Calu3 (cell line): ENCODE results near the gene CHID1. TPM values are rescaled to one million over a fixed set of nuclear protein-coding genes. Genes with fewer than 3 reads are reported as not detected.

Source experiments
- BruUV-seq: library from RNA; stranded (reverse); fragments of 400-500 nt; replicated peaks from 2 replicates; lab custom pipeline; 2021; lab: Mats Ljungman, UMichigan
- CTCF ChIA-PET: fragments of 300-600 bp; sonication (Branson Sonifier 250); formaldehyde crosslinking; loops from one replicate; lab custom pipeline; 2022; ENCODE audit warnings: antibody characterized with exemption; lab: Charles Lee
- DNase-seq: peaks from one replicate; pipeline ENCODE4 v3.0.0; 2022
- H3K27ac Mint-ChIP-seq: one replicate; pipeline ENCODE4 v1.8.0; 2022; ENCODE audit warnings: mixed read lengths; ENCODE audit not compliant: unreplicated experiment
- H3K27me3 Mint-ChIP-seq: one replicate; pipeline ENCODE4 v1.8.0; 2022; ENCODE audit warnings: mixed read lengths; ENCODE audit not compliant: unreplicated experiment
- H3K36me3 Mint-ChIP-seq: one replicate; pipeline ENCODE4 v1.8.0; 2022; ENCODE audit warnings: mild to moderate bottlenecking, moderate library complexity, mixed read lengths; ENCODE audit not compliant: insufficient read depth, unreplicated experiment
- H3K4me1 Mint-ChIP-seq: one replicate; pipeline ENCODE4 v1.8.0; 2022; ENCODE audit warnings: mild to moderate bottlenecking, low read depth, mixed read lengths; ENCODE audit not compliant: unreplicated experiment
- H3K4me3 Mint-ChIP-seq: one replicate; pipeline ENCODE4 v1.8.0; 2022; ENCODE audit warnings: mild to moderate bottlenecking, low read depth, moderate library complexity, mixed read lengths; ENCODE audit not compliant: unreplicated experiment
- H3K9me3 Mint-ChIP-seq: one replicate; pipeline ENCODE4 v1.8.0; 2022; ENCODE audit warnings: low read depth, mixed read lengths; ENCODE audit not compliant: unreplicated experiment
- intact Hi-C: fragments of 100-400 bp; cut with micrococcal nuclease; formaldehyde crosslinking; loops from one replicate; pipeline ENCODE4 v1.10.0; 2022; ENCODE audit not compliant: unreplicated experiment
- total RNA-seq: library from RNA; stranded (reverse); gene quantifications from 2 replicates; pipeline ENCODE4 v1.2.3, GENCODE V29; 2022
- TF ChIP-seq, protein P1 (sequence below): fragments of 200-600 bp; IDR thresholded peaks from one replicate; pipeline ENCODE4 v1.8.0; 2022; ENCODE audit warnings: antibody characterized with exemption; ENCODE audit not compliant: unreplicated experiment

The CHID1 gene
- total RNA-seq, 1 experiment from 2014 or later = 134 TPM

- H3K4me1 Mint-ChIP-seq = no peaks in the 10 kb centered on the region
- intact Hi-C loops = no loop called here
- H3K9me3 Mint-ChIP-seq = no peaks in the 10 kb centered on the region
- CTCF ChIA-PET = no interaction called here
- H3K27me3 Mint-ChIP-seq = no peaks in the 10 kb centered on the region
- no TSS peak for BruUV-seq
- DNase-seq = no peak
- H3K27ac Mint-ChIP-seq = no peak overlapping the region
- H3K36me3 Mint-ChIP-seq = peaks cover 27% of the 10 kb centered on the region
- no peak overlapping the region for H3K4me3 Mint-ChIP-seq
- TF ChIP-seq, protein P1, sequence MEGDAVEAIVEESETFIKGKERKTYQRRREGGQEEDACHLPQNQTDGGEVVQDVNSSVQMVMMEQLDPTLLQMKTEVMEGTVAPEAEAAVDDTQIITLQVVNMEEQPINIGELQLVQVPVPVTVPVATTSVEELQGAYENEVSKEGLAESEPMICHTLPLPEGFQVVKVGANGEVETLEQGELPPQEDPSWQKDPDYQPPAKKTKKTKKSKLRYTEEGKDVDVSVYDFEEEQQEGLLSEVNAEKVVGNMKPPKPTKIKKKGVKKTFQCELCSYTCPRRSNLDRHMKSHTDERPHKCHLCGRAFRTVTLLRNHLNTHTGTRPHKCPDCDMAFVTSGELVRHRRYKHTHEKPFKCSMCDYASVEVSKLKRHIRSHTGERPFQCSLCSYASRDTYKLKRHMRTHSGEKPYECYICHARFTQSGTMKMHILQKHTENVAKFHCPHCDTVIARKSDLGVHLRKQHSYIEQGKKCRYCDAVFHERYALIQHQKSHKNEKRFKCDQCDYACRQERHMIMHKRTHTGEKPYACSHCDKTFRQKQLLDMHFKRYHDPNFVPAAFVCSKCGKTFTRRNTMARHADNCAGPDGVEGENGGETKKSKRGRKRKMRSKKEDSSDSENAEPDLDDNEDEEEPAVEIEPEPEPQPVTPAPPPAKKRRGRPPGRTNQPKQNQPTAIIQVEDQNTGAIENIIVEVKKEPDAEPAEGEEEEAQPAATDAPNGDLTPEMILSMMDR = no peak
These were observed 15.1 kb downstream of the CHID1 start for GRCh38 chr11:895331-896110.

DNA sequence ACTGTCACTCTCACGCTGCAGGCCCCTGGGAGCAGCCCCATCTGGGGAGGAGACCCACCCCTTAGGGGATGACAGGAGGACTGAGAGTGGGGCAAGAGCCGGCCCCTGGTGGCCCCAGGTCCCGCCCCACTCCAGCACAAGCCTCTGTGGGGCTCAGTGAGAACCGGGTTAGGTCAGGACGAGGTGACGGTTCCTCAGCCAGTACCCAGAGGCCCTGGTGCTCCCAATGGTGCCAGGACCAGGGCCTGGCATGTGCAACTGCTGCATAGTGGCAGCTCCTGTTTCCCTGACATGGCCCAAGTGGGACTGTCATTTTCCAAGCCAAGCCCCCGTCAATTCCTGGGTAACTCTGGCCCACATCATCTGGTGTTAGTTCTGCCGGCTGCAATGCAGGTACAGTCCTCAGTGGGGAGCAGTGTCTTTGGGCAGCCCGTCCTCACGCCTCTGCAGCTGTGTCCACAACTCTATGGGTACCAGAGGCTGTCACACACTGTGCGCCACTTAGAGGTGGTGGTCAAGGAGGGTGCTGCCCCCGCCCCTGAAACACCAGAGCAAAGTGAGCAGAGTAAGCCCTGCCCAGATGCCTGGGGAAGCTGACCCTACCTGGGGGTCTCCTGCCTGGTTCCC lies 15.9 kb downstream of the CHID1 start:
- CTCF ChIA-PET = no interaction called here
- intact Hi-C loops = no loop called here
- no peak overlapping the region for H3K27ac Mint-ChIP-seq
- H3K36me3 Mint-ChIP-seq = peaks cover 23% of the 10 kb centered on the region
- no peak overlapping the region for H3K4me3 Mint-ChIP-seq
- TF ChIP-seq, protein P1 = no peak
- no peak for DNase-seq
- no peaks in the 10 kb centered on the region for H3K9me3 Mint-ChIP-seq
- no peaks in the 10 kb centered on the region for H3K27me3 Mint-ChIP-seq
- BruUV-seq = no TSS peak
- no peaks in the 10 kb centered on the region for H3K4me1 Mint-ChIP-seq

DNA sequence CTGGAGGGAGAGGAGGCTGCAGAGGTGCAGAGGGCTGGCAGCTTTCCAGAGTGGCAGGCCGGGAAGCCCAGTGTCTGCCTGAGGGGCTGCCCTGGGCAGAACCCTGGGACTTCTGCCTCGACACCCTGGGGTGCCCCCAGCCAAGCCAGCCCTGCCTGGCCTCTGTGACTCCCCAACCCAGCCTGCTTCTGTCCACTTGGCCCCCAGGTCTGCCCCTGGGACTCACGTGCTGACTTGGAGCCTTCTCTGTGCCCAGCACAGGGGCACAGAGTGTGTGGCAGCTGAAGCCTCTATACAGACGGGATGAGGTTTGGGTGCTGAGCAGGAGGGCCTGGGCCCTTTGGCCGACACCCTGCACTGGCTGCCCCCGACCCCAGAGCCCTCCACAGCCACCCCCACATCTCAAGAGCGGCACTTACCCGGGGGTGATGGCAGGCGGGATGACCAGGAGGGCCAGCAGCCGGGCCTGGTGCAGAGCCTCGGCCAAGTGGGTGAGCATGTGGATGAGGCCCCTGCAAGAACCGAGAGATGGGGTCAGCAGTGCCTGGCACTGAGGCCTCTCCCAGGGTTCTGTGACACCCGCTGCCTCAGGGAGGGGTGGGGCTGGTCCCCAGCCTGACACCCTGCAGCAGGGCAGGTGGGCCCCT lies 17.5 kb downstream of the CHID1 start:
- Mint-ChIP-seq H3K27me3 (no peaks in the 10 kb centered on the region), H3K36me3 (peaks cover 26% of the 10 kb centered on the region), H3K4me1 (no peaks in the 10 kb centered on the region), H3K4me3 (no peak overlapping the region), H3K27ac (no peak overlapping the region), H3K9me3 (no peaks in the 10 kb centered on the region)
- no TSS peak for BruUV-seq
- TF ChIP-seq, protein P1 = no peak
- intact Hi-C loops = no loop called here
- DNase-seq = no peak
- CTCF ChIA-PET = interaction anchor here (0.5 kb wide), 1 partner anchor 81 kb away, joined by 4 read pairs; no protein-coding TSS in a partner anchor

DNA sequence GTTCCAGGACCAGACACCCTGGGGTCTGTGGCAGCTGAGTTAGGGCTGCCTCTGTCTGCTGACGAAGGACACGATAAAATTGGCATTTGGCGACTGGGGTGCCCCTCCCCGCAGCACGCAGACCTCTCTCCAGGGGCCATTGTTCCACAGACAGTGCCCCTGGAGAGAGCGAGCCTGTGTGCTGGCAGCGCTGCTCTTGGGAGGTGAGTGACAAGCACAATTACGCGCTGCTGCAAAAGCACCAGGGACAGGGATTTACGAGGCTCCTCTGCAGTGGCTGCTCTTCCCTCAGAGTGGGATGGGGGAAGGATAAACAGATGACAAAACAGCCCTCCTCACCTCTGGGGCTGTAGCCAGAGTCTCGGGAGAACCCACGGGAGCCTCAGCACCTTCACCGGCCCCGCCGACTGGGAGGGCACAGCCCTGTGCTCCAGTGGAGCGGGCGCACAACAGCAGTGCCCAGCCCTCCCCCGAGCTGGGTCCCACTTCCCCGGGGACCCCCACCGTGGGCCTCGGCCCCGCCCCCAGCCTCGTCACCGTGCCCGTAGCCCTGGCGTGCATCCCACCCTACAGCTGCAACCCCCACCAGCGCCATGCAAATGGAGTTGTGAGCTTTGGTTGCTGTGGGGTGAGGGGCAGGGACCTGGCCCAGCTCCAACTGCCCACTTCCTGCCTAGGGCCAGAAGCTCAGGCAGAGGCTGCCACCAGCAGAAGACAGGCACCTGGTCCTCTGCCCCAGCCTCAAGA lies 19.6 kb downstream of the CHID1 start:
- intact Hi-C loops = no loop called here
- Mint-ChIP-seq H3K27me3 (no peaks in the 10 kb centered on the region), H3K27ac (no peak overlapping the region), H3K36me3 (peaks cover 23% of the 10 kb centered on the region), H3K4me3 (no peak overlapping the region), H3K4me1 (no peaks in the 10 kb centered on the region), H3K9me3 (no peaks in the 10 kb centered on the region)
- no peak for DNase-seq
- CTCF ChIA-PET = interaction anchor here (0.7 kb wide), 1 partner anchor 93 kb away, joined by 4 read pairs; no protein-coding TSS in a partner anchor
- TF ChIP-seq, protein P1 = no peak
- no TSS peak for BruUV-seq
